Ishikawa (cell line): ENCODE measurements around the gene TLX2.

ENCODE experiments used
- CEBPB ChIP-seq: IDR thresholded peaks from 2 replicates; pipeline ENCODE4 v1.6.1; 2012
- CREB1 ChIP-seq: IDR thresholded peaks from 2 replicates; pipeline ENCODE4 v1.6.1; 2012; ENCODE audit warnings: low read depth
- EGR1 ChIP-seq: IDR thresholded peaks from 2 replicates; pipeline ENCODE4 v1.6.1; 2012
- EP300 ChIP-seq: IDR thresholded peaks from 2 replicates; pipeline ENCODE4 v1.6.1; 2012; ENCODE audit warnings: borderline replicate concordance
- MAX ChIP-seq: IDR thresholded peaks from 2 replicates; pipeline ENCODE4 v1.6.1; 2012
- RAD21 ChIP-seq: IDR thresholded peaks from 2 replicates; pipeline ENCODE4 v1.6.1; 2012; ENCODE audit warnings: low read depth
- REST ChIP-seq: IDR thresholded peaks from 2 replicates; pipeline ENCODE4 v1.6.1; 2012; ENCODE audit warnings: low read depth, mild to moderate bottlenecking
- TEAD4 ChIP-seq: IDR thresholded peaks from 2 replicates; pipeline ENCODE4 v1.6.1; 2012
- YY1 ChIP-seq: IDR thresholded peaks from 2 replicates; pipeline ENCODE4 v1.6.1; 2012; ENCODE audit warnings: low read depth

DNA sequence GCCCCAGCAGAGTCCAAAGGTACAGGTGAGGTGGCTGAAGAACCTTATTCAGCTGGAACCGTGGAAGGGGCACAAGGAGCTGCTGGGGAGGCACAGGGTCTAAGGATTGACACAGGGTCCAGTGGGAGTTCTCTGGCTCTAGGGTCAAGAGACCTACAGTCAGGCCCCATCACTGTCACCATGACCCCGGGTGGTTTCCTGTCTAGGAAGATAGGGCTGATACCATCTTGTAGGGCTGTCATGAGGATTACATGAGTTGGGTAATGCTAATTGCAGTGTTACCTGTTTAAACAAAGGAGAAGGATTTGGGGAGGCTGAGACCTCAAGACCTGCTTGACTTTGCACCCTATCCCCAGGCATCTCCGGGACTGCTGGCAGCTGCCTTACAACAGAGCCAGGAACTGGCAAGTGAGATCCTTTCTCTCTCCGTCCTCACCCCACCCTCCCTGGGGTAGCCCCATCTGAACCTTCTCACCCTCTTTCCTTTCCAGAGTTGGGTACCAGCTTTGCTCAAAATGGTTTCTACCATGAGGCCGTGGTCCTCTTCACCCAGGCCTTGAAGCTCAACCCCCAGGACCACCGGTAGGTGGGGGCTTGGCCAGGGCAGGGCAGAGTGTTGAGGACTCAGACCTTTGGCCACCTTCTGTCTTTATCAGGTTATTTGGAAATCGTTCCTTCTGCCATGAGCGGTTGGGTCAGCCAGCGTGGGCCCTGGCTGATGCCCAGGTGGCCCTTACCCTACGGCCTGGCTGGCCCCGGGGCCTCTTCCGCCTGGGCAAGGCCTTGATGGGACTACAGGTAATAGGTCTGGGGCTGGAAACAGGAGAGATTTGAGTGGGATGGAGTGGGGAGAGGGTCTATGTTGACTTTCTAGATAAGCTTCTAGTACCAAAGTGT, 22.4 kb upstream of the TLX2 start:
- no peak for TF ChIP-seq RAD21
- TF ChIP-seq YY1: no peak
- no peak for TF ChIP-seq CEBPB
- no peak for TF ChIP-seq EP300
- TF ChIP-seq TEAD4: no peak
- TF ChIP-seq CREB1: no peak
- no peak for TF ChIP-seq MAX
- no peak for TF ChIP-seq REST
- no peak for TF ChIP-seq EGR1
